Sigmoid colon (tissue), 3 donors: Measurements from ENCODE around the gene UPK3A.

Source experiments
- CTCF ChIP-seq, 4 experiments: fragments of 450-650 bp in 3 of 4; fragments of 200-600 bp in 1 of 4; IDR thresholded peaks; one replicate each; pipeline ENCODE4 v1.5.1; 2016 to 2019; ENCODE audit warnings: antibody characterized with exemption in 4 of 4, mild to moderate bottlenecking in 3 of 4, moderate library complexity in 2 of 4
- POLR2A ChIP-seq, 2 donors: fragments of 450-650 bp; IDR thresholded peaks; one replicate each; pipeline ENCODE4 v1.6.1; 2016; ENCODE audit warnings: antibody characterized with exemption in 2 of 2, mild to moderate bottlenecking in 2 of 2, moderate library complexity in 2 of 2

- TF ChIP-seq CTCF (IDR thresholded peaks at IDR 0.05) (no peak), POLR2A (IDR thresholded peaks at IDR 0.05) (no peak)
Measured at GRCh38 chr22:45322873-45323525, 38.2 kb downstream of the UPK3A start.
